GM21619 (cell line): ENCODE results near the gene HDAC4.

Experiments
- ATAC-seq: cut with Tn5 transposase; IDR thresholded peaks from one replicate; pipeline ENCODE4 v1.9.1; 2021; ENCODE audit not compliant: unreplicated experiment

HDAC4 gene

GRCh38 chr2:239244625-239245024 lies 156.2 kb downstream of the HDAC4 start:
- no peak for ATAC-seq

DNA sequence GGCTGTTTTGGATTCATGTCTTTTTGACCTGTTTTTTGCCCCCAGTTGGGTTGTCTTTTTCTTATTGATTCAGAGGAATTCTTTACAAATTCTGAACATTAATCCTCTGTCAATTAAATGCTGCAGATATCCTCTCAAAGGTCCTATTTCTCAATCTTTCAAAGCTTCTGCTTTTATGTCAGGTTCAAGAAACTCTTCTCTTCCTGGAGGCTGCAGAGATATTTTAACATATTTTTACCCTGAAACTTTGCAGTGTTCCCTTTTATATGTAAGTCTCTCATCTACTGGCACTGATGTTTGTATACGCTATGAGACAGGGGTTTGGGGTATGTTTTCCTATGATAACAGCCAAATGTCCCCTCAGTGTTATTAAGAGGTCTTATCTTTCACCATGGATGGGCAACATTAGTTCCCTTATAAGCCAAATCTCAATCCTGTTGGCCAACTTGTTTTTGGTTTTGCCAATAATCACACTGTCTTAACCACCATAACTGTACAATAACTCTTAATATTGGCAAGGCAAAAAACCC lies 159.3 kb downstream of the HDAC4 start:
- ATAC-seq, result no peak

- no peak for ATAC-seq
These were observed 160.4 kb downstream of the HDAC4 start for GRCh38 chr2:239240414-239240881.

GRCh38 chr2:239239607-239240413 lies 161.0 kb downstream of the HDAC4 start:
- ATAC-seq, result no peak

DNA sequence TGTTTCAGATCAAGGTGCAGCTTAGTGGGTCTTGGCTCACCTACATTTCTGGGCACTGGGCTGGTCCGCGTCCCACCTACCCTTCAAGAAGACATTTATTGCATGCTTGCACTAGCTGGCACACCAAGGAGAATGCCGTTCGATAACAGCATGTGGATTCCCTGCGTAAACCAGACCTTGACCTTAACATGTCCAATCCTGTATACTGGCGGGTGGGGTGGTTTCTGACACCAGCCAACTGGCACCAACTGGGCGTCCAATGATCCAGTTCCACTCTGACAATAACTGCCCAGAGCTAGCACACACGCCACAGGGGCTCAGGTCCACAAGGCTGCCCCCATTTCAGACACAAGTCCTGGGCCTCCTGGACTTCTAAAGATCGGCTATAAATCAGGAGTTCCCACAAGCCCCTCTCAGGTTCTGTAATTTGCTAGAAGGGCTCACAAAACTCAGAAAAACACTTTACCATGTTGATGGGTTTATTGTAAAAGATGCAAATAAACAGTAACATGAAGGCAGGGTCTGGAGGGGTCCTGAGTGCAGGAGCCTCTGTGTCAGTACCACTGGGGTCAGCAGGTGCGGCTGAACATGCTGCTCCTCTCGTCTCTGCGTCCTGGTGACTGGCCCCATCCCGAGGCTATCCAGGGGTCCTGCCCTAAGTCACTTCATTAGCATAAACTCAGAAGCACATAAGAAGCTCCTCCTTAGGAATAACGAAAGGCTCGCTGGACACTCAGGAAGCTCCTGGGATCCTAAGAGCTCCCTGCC lies 161.8 kb downstream of the HDAC4 start:
- ATAC-seq, result no peak

DNA sequence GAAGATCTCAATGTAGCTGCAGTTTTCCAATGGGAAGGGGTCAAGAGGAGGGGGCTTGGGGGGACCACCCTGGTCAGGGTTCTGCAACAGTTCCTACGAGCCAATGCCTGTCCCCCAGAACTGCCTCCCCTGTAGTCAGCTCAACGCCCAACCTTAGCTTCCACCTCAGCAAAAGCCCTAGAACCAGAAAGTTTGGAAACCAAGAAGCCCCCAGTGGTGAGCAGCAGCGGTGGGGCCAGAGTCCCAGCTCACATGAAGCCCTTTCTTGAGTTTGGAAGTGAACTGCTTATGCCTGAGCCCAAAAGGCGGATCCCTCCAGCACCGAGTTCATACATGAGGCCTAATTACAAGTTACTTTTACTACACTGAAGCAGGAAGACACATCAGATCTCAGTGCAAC lies 162.4 kb downstream of the HDAC4 start:
- ATAC-seq, result no peak

DNA sequence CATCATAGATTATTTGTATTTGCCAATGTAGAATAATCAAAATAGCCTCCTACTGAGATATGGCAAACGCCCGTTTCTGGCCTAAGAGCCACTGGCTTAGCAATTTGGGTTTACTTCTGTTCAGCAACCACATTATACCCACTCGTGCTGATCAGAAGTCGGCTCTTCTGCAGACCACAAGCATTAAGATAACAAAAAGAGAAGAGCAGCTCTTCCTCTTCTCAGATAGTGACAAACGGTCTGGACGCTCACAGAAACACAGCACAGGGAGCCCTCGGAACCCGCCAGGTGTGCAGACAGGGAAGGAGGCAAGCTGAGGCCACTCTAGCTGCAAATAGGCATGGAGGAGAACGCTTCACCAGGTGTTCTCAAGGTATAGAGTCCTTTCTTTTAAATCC lies 164.0 kb downstream of the HDAC4 start:
- ATAC-seq, result no peak

- no peak for ATAC-seq
These were observed 164.6 kb downstream of the HDAC4 start for GRCh38 chr2:239236043-239236807.

DNA sequence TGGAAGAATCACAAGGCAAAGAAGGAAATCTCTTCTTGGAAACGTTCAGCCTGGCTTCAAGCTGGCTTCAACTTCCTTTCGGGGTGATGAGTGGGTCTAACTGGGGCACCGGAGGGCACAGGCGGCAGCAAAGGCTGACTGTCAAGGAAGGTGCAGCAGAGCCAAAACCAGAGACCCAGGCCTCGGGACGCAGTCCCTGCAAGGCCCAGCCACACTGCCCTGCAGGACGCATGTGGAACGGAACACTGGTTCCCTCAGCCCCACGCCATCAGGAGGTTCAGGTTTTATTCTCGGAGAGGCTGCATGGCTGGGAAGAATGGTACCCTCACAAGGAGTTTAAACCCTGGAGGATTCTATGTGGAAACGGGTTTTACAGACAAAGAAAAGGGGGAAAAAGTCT lies 165.5 kb downstream of the HDAC4 start:
- no peak for ATAC-seq

DNA sequence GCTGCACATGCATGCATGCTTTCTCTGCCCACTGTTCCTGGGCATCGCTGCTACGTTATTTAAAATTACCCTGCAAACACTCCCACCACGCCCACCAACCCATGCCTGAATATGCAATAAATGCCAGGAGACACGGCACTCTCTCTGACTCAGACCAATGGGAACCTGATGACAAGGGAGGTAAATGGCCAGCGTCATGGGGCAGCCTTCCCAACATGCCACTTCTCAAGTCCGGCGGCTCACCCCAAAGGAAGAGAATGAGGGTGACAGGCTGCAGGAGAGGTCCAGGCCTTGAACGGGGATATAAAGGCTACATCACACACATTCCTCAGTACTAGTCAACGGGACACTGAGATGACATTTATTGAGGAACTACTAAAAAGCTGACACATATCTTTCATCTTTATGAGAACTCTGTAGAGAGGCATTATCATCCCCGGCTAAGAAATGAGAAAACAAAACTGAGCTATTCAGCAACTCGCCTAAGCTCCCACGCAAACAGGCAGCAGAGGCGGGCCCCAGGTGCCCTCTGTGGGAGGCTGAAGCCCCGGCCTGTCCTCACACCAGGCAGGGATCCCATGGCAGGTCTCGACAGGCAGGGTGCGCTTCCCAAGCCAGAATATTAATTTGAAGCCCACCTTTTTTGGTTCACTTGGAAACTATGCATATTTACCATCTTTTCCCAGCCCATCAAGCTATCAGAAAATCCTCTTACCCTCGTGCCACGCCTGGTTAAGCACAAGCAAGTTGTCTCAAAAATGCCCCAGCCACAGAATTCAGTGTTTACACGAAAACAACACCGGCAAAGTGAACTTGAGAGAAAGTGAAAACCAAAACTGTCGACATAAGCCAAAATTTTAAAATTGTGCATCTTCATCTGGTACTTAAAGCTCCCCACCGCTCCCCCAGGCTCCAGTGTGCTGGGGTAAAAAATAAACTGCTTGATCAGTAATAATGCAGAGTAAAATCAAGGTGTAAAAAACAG lies 166.3 kb downstream of the HDAC4 start:
- no peak for ATAC-seq

- no peak for ATAC-seq
These were observed 167.2 kb downstream of the HDAC4 start for GRCh38 chr2:239233576-239233975.

DNA sequence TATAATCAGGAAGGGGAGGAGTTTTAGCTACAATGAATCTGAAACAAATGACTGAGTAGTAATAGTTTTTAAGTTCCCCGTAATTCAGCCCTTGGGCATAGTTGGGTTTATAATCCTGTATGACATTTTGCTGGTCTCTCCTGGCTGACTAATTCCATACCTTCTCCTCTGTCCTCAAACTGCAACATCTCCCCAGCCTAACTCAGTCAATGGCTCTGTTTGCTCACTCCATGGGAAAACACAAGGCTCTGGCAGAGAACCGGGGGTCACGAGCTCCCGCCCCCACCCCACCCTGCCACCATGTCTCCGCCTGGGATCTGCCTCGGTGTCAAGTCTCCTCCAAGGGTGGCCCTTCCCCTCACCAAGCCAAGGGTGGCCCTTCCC lies 168.6 kb downstream of the HDAC4 start:
- no peak for ATAC-seq

DNA sequence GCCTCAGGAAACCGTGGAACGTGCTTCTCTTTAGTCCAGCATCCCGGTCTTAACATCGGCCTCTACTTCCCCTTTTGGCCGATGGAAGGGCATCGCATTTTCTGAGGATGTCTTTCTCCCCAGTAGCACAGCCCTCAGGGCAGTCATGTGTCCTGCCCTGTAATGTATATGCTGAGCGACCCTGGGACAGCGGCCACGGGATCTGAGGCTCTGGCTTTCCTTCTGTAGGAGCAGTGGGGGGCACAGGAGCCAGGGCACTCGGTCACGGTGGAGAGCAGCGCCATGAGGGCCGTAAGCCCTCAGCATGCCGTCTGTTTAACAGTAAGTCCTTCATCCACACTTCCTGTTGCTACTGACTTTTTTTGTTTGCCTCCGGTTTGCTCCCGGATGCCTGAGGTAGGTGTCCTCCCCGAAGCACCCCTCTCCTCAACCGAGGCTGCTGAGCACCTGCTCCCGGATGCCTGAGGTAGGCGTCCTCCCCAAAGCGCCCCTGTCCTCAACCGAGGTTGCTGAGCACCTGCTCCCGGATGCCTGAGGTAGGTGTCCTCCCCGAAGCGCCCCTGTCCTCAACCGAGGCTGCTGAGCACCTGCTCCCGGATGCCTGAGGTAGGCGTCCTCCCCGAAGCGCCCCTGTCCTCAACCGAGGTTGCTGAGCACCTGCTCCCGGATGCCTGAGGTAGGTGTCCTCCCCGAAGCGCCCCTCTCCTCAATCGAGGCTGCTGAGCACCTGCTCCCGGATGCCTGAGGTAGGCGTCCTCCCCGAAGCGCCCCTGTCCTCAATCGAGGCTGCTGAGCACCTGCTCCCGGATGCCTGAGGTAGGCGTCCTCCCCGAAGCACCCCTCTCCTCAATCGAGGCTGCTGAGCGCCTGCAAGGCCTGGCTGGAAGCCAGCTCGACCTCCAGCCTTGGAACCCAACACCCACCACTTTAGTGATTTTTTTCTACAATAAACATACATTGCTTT lies 169.3 kb downstream of the HDAC4 start:
- no peak for ATAC-seq

DNA sequence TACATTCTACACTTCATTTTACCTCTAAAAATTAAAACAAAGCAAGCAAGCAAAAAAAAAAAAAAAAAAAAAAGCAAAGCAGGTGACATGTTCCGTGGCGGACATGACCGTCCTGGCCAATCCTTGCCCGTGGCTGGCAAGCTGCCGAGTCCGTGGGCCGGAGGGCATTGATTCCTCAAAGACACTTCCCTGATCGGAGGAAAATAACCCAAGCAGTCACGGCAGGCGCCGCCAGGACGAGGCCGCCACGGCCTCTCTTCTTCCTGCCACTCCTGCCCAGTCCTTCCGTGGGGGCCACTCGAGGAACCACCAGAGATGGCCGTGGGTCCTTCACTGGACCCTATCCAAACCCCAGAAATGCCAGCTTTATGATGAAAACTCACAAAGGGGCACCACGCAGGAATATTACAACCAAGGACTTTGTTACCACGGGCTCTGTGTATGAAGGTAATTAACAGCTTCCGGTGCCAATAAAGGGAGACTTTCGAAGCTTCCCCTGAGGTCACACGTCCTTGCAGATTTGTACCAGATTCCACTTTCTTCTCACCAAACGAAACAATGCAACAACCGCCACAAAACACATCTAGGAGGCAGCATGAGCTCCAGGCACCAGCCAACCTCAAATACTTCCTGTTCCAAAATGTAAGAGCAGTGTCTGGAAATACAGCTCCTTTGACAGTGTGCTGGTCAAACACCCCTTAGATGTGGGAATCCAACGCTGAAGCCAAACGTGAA lies 170.3 kb downstream of the HDAC4 start:
- ATAC-seq, result no peak

DNA sequence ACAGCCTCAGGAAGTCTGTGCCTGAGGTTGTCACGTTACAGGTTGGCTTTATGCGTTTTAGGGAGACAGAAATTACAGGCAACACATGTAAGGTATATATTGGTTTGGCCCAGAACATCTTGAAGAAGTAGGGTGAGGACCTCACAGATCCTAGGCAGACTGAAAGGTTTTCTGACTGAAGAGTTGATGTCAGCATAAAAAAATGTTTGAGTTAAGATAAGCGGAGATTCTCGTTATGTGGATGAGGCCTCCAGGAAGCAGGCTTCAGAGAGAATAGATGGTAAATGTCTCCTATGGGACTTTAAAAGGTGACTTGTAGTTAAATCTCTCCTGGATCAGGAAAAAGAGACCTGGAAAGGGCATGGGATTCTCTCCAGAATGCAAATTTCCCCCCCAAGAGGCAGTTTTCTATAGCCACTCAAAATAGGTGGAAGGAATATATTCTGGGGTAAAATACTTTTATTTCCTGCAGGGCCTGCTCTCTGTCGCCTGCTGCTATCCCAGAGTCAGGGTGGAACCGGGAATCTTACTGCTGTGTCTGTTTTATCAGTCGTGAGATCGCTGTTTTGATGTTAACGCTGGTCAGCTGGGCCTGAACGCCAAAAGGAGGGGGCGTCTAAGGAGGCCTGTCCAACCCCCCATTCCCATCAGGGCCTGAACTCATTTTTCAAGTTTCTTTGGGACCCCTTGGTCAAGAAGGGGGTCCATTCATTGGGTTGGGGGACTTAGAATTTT lies 171.1 kb downstream of the HDAC4 start:
- no peak for ATAC-seq

- no peak for ATAC-seq
These were observed 173.0 kb downstream of the HDAC4 start for GRCh38 chr2:239227661-239228371.
